GM10248 (cell line): ENCODE data around the gene BBS9.
"Not testable (repeated sequence)": the region's sequence is repeated elsewhere in the genome, so short reads cannot be mapped to it uniquely, and the experiment has no call there.

Experiments
- CTCF ChIA-PET: fragments of 300-600 bp; sonication (Branson Sonifier 250); formaldehyde crosslinking; extraction: SDS; loops from one replicate; lab custom pipeline; 2021; ENCODE audit warnings: antibody characterized with exemption; lab: Yijun Ruan, JAX
- POLR2A ChIA-PET: fragments of 350-650 bp; sonication (Branson Sonifier 250); formaldehyde crosslinking; extraction: SDS; loops from one replicate; lab custom pipeline; 2020; ENCODE audit warnings: antibody characterized with exemption; lab: Yijun Ruan, JAX
- DNase-seq: peaks from one replicate; pipeline ENCODE4 v3.0.0; 2012; ENCODE audit errors: extremely low spot score
- TF ChIP-seq, protein P1 (sequence below): IDR thresholded peaks from 2 replicates; pipeline ENCODE4 v1.5.1; 2012; ENCODE audit warnings: mild to moderate bottlenecking, low read depth; ENCODE audit errors: extremely low read depth, missing control alignments, control extremely low read depth

Gene BBS9

DNA sequence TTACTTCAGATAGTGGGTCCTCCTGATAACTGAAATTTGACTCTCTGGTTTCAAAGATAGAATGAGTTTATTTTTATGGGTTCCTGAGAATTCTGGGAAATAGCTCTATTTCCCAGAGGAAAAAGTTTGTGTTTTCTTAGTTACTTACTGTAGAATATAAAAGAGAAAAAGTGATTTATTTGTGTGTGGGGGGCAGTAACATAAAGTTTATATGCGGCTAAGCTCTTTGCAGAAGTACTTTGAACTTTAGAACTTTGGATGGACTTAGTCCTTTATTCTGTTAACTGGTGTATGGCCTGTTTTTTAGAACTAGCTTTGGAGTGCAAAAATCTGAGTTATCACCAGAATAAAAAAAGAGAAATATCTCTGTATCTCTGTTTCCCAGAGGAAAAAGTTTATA lies 157.1 kb downstream of the BBS9 start:
- no peak for DNase-seq
- ChIA-PET POLR2A (no interaction called here), CTCF (interaction anchor here (1.5 kb wide), 1 partner anchor 12 kb away, joined by 3 read pairs; no protein-coding TSS in a partner anchor)
- TF ChIP-seq, protein P1, sequence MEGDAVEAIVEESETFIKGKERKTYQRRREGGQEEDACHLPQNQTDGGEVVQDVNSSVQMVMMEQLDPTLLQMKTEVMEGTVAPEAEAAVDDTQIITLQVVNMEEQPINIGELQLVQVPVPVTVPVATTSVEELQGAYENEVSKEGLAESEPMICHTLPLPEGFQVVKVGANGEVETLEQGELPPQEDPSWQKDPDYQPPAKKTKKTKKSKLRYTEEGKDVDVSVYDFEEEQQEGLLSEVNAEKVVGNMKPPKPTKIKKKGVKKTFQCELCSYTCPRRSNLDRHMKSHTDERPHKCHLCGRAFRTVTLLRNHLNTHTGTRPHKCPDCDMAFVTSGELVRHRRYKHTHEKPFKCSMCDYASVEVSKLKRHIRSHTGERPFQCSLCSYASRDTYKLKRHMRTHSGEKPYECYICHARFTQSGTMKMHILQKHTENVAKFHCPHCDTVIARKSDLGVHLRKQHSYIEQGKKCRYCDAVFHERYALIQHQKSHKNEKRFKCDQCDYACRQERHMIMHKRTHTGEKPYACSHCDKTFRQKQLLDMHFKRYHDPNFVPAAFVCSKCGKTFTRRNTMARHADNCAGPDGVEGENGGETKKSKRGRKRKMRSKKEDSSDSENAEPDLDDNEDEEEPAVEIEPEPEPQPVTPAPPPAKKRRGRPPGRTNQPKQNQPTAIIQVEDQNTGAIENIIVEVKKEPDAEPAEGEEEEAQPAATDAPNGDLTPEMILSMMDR, result no peak

DNA sequence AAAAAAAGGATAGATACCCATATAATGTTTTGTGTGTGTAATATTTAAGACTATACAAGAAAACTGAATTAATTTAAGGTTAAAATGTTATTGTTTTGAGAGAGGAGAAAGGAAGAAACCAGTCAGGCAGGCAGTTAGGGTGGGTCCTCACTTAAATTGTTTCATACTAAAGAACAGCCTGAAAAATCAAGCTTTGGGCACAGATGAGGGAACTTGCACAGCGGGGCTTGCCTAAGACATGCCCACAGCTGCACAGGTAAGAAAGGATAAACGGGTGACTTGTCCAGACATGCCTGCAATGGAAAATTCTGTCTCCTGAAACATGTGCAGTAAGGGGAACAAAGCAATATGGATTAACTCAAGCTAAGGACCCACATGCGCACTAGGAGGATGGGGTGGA lies 158.4 kb downstream of the BBS9 start:
- TF ChIP-seq, protein P1, result no peak
- ChIA-PET POLR2A (no interaction called here), CTCF (interaction anchor here (1.5 kb wide), 1 partner anchor 10 kb away, joined by 3 read pairs; no protein-coding TSS in a partner anchor)
- DNase-seq, result no peak

DNA sequence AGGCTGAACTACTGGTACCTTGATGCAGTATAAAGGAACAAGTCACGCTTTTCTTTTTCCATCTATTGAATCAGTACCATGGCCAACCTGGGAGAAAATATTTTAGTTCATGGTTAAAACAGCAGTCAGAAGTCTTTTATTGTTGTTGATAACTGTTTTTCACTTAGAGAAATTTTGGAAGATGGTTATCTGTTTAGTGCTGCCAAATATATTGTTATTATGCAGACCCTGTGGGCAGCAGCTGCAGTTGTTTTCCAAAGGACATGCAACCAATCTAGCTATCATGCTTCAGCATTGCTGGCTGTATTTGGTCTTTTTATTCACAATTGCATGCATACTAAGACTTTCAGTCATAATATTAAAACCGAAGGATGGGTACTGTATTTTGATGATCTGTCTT lies 169.5 kb downstream of the BBS9 start:
- no peak for DNase-seq
- ChIA-PET POLR2A (no interaction called here), CTCF (interaction anchor here (0.9 to 1.3 kb wide), 2 partner anchors 12 to 43 kb away, joined by 3 read pairs; no protein-coding TSS in a partner anchor)
- TF ChIP-seq, protein P1, result no peak

DNA sequence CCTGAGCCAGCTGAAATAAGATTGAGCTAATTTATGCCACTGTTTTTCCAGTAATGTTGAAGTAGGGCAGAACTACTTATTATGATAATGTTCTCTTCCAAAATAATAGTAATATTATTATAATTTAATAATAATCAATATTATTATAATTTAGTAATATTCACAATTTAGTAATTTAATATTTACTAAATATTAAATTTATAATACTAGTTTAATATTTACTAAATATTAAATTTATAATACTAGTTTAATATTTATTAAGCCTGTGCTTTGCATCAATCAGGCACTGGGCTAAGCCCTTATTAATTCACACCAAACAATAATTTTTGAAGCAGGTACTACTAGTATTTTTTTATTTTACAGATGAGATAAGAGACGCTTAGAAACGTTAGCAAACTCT lies 170.1 kb downstream of the BBS9 start:
- POLR2A ChIA-PET, result no interaction called here
- TF ChIP-seq, protein P1, result no peak
- CTCF ChIA-PET, result interaction anchor here (1.5 kb wide), 1 partner anchor 16 kb away, joined by 3 read pairs; no protein-coding TSS in a partner anchor
- DNase-seq, result no peak

DNA sequence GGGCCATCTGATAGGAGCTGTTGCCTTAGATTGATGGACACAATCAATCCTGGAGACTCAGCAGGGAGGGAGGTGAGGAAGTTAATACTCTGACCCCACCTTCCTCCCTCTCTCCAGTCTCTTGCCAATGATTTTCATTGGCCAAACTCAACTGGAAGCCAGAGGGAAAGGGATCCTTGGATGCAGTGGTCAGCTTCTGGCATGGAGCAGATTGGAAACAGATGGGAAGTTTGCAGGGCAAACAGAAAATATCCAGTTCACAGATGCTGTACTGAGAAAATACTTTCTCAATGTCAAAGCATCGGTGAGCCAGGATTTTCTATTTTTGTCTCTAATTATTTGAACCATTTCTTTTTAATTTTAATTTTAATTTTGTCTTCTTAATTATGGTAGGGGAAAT lies 170.8 kb downstream of the BBS9 start:
- POLR2A ChIA-PET, result no interaction called here
- CTCF ChIA-PET, result interaction anchor here (1.5 kb wide), 1 partner anchor 15 kb away, joined by 3 read pairs; no protein-coding TSS in a partner anchor

DNA sequence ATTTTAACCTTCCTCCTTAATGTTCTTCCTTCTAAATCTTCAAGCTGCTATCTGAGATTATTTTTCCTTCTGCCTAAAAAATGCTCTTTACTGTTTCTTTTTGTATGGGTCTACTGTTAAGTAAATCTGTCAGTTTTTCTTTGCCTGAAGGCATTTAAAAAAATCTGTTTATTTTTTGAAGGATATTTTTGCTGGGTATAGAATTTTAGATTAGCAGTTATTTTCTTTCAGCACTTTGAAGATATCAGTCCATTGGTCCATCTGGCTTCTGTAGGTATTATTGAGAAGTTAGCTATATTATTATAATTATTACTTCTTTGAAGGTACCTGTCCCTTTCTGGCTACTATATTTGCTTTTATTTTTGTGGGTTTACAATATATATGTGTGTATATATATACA lies 171.4 kb downstream of the BBS9 start:
- ChIA-PET CTCF (interaction anchor here (1.5 kb wide), 1 partner anchor 14 kb away, joined by 3 read pairs; no protein-coding TSS in a partner anchor), POLR2A (no interaction called here)
- TF ChIP-seq, protein P1, result no peak
- DNase-seq, result no peak

More for the DNA sequence above, 170.8 kb downstream of the BBS9 start:
- no peak for DNase-seq
- TF ChIP-seq, protein P1, result no peak

DNA sequence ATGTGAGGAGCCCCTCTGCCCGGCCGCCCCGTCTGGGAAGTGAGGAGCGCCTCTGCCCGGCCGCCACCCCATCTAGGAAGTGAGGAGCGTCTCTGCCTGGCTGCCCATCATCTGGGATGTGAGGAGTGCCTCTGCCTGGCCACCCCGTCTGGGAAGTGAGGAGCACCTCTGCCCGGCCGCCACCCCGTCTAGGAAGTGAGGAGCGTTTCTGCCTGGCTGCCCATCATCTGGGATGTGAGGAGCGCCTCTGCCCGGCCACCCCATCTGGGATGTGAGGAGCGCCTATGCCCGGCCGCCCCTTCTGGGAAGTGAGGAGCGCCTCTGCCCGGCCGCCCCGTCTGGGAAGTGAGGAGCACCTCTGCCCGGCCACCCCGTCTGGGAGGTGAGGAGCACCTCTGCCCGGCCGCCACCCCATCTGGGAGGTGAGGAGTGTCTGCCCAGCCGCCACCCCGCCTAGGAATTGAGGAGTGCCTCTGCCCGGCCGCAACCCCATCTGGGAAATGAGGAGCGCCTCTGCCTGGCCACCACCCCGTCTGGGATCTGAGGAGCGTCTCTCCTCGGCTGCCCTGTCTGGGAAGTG lies 174.7 kb downstream of the BBS9 start:
- CTCF ChIA-PET, POLR2A ChIA-PET, DNase-seq: not testable (repeated sequence)
